Gastroesophageal sphincter (tissue), 4 donors: ENCODE results near the gene INPP5A. TPM values are rescaled to one million over a fixed set of nuclear protein-coding genes. Genes with fewer than 3 reads are reported as not detected.

ENCODE experiments used
- ATAC-seq: fragments of 150-250 bp; one replicate; pipeline ENCODE4 v1.9.1; 2016; ENCODE audit warnings: mild to moderate bottlenecking, moderate library complexity
- H3K27ac ChIP-seq, 4 donors: fragments of 200-600 bp; sonication (generic) in 3 of 4; 1 replicate in 3 of 4; 2 replicates in 1 of 4; pipeline ENCODE4 v1.5.1; 2016 to 2019
- H3K27me3 ChIP-seq: fragments of 200-600 bp; sonication (generic); one replicate; pipeline ENCODE4 v1.5.1; 2019
- H3K36me3 ChIP-seq, 2 donors: fragments of 200-600 bp; sonication (generic); one replicate each; pipeline ENCODE4 v1.5.1; 2019; ENCODE audit warnings: control low read depth in 1 of 2
- H3K4me1 ChIP-seq, 3 donors: fragments of 200-600 bp; sonication (generic); 1 replicate in 2 of 3; 2 replicates in 1 of 3; pipeline ENCODE4 v1.5.1; 2016 to 2019; ENCODE audit warnings: control low read depth in 2 of 3
- H3K4me3 ChIP-seq, 2 donors: fragments of 200-600 bp; sonication (generic); one replicate each; pipeline ENCODE4 v1.5.1; 2019; ENCODE audit warnings: mild to moderate bottlenecking in 1 of 2, moderate library complexity in 1 of 2
- H3K9me3 ChIP-seq, 3 donors: fragments of 200-600 bp; sonication (generic); one replicate each; pipeline ENCODE4 v1.5.1; 2017 to 2019; ENCODE audit warnings: control low read depth in 2 of 3
- CTCF ChIP-seq, 4 experiments: fragments of 200-600 bp in 2 of 4; fragments of 450-650 bp in 2 of 4; sonication (generic) in 1 of 4; IDR thresholded peaks; one replicate each; pipeline ENCODE4 v1.5.1; 2017 to 2019; ENCODE audit warnings: antibody characterized with exemption in 4 of 4, mild to moderate bottlenecking in 2 of 4, moderate library complexity in 2 of 4
- EP300 ChIP-seq: sonication (generic); formaldehyde crosslinking; IDR thresholded peaks from one replicate; pipeline ENCODE4 v1.6.1; 2017; ENCODE audit warnings: antibody characterized with exemption, mild to moderate bottlenecking
- POLR2A ChIP-seq, 2 donors: fragments of 450-650 bp; IDR thresholded peaks; one replicate each; pipeline ENCODE4 v1.6.1; 2017; ENCODE audit warnings: antibody characterized with exemption in 2 of 2, mild to moderate bottlenecking in 2 of 2, moderate library complexity in 1 of 2
- POLR2AphosphoS5 ChIP-seq: sonication (generic); formaldehyde crosslinking; IDR thresholded peaks from one replicate; pipeline ENCODE4 v1.6.1; 2017; ENCODE audit warnings: antibody characterized with exemption
- WGBS, 2 donors: methylation state at CpG; one replicate each; pipeline ENCODE4 v1.1.5; 2018; ENCODE audit warnings: low coverage in 1 of 2; 5-methylcytosine and 5-hydroxymethylcytosine counted together
- total RNA-seq, 4 donors: library from RNA; depleted of rRNA; stranded (reverse); fragments of >200 nt; gene quantifications; one replicate each; pipeline ENCODE4 v1.1.0, GENCODE V29; 2016

Gene INPP5A
- total RNA-seq, 4 donors from 2014 or later: 111 to 288 (median 215) TPM

DNA sequence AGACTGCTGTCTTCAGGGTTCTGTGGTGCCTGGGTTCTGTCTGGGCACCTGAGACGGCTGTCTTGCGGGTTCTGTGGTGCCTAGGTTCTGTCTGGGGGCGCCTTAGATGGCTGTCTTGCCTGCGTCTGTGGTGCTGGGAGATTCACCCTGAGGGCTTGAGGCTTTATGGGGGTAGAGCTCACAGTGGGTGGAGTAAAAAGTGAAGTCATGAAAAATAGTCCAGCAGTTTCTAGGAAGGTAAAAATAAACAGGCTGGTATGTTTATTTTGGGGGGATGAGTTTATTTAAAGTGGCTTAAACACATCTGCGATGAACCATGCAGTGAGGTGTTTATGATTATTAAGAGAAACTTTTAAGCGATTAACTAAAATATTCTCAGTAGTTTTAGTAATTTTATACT, 184.1 kb downstream of the INPP5A start:
- ATAC-seq: no peak
- H3K27ac ChIP-seq: peak overlapping the region in 3 of 4 donors; percentile 56 to 78 (median 78)
- no peak for TF ChIP-seq EP300
- TF ChIP-seq POLR2AphosphoS5: no peak
- TF ChIP-seq POLR2A (IDR thresholded peaks at IDR 0.05): no peak

GRCh38 chr10:132722394-132723329, 185.1 kb downstream of the INPP5A start:
- no peaks in the 10 kb centered on the region for H3K9me3 ChIP-seq
- H3K4me3 ChIP-seq: peak overlapping the region in 1 of 2 donors; percentile 0
- peak overlapping the region in 3 of 4 donors; percentile 56 to 78 (median 78) for H3K27ac ChIP-seq
- peaks cover 0 to 20% (median 2%) of the 10 kb centered on the region in 3 donors for H3K4me1 ChIP-seq
- ATAC-seq: peak; percentile 43
- H3K36me3 ChIP-seq: peaks cover 0 to 35% of the 10 kb centered on the region in 2 donors
- H3K27me3 ChIP-seq: no peaks in the 10 kb centered on the region
- no peak for TF ChIP-seq EP300
- no peak for TF ChIP-seq POLR2A (IDR thresholded peaks at IDR 0.05)
- no peak for TF ChIP-seq POLR2AphosphoS5
- no peak for TF ChIP-seq CTCF (IDR thresholded peaks at IDR 0.05)
- 59 to 76% methylated on average over 7 to 13 of the region's 48 CpGs for WGBS, 2 donors

More for the DNA sequence above, 184.1 kb downstream of the INPP5A start:
- Histone ChIP-seq H3K27me3 (no peaks in the 10 kb centered on the region), H3K9me3 (no peaks in the 10 kb centered on the region), H3K36me3 (peaks cover 0 to 32% of the 10 kb centered on the region in 2 donors), H3K4me1 (peaks cover 0 to 20% (median 2%) of the 10 kb centered on the region in 3 donors), H3K4me3 (no peak overlapping the region)
- 24 to 30% methylated on average over 2 to 4 of the region's 6 CpGs for WGBS, 2 donors

DNA sequence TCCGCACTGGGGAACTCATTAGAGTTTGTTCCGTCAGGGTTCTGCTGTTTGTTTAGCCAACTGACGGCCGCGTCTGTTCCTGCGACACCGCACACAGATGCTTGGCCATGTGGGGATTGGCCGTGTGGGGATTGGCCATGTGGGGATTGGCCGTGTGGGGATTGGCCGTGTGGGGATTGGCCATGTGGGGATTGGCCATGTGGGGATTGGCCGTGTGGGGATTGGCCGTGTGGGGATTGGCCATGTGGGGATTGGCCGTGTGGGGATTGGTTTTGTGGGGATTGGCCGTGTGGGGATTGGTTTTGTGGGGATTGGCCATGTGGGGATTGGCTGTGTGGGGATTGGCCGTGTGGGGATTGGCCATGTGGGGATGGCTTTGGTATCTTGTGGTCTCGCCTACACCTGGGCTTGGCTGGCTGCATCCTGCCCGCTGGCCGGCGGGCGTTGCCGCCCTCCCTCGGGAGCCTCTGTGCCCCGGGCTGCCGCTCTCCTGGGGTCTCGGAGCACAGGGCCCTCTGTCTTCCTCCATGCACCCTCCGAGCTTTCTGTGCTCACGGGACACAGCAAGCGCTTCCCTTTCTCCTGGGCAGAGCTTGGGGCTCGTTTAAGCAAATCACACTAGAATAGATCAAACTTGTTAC, 185.9 kb downstream of the INPP5A start:
- Histone ChIP-seq H3K9me3 (no peaks in the 10 kb centered on the region), H3K27me3 (no peaks in the 10 kb centered on the region), H3K4me1 (peaks cover 0 to 20% (median 2%) of the 10 kb centered on the region in 3 donors), H3K4me3 (no peak overlapping the region), H3K36me3 (peaks cover 0 to 43% of the 10 kb centered on the region in 2 donors), H3K27ac (peak overlapping the region in 2 of 4 donors; percentile 56 to 78)
- 59 to 78% methylated on average over 4 to 7 of the region's 29 CpGs for WGBS, 2 donors
- TF ChIP-seq EP300 (no peak), POLR2A (IDR thresholded peaks at IDR 0.05) (no peak), POLR2AphosphoS5 (no peak), CTCF (IDR thresholded peaks at IDR 0.05) (no peak)
- ATAC-seq: no peak

- WGBS, 2 donors: 78% methylated on average over 5 of the region's 9 CpGs; no CpG with 5 or more reads in 1 of the 2 donors
- no peak for ATAC-seq
- Histone ChIP-seq H3K9me3 (no peaks in the 10 kb centered on the region), H3K4me3 (no peak overlapping the region), H3K4me1 (peaks cover 0 to 20% (median 2%) of the 10 kb centered on the region in 3 donors), H3K27ac (no peak overlapping the region), H3K36me3 (peaks cover 0 to 53% of the 10 kb centered on the region in 2 donors), H3K27me3 (no peaks in the 10 kb centered on the region)
- TF ChIP-seq POLR2AphosphoS5: no peak
- TF ChIP-seq POLR2A (IDR thresholded peaks at IDR 0.05): no peak
- no peak for TF ChIP-seq EP300
- TF ChIP-seq CTCF (IDR thresholded peaks at IDR 0.05): no peak
These were observed 186.9 kb downstream of the INPP5A start for GRCh38 chr10:132724446-132724845.

DNA sequence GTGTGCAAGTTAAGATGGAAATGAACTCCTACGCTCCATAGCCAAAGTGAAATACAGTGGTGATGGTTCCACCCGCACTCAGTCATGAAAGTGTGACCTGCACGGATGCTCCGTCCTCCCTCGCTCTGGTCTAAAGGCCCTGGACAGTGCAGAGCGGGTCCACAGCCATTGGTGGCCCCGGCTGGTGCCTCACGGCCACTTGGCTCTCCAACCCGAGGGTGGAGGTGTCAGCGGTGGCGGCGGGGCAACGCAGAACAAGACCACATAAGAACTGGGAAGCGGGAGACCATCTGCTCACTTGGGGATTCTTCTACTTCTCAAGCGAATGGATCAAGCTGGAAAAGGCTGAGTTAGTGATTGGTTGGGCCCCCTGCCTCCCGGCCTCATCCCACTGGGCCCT, 187.6 kb downstream of the INPP5A start:
- no peak overlapping the region for H3K27ac ChIP-seq
- H3K4me3 ChIP-seq: no peak overlapping the region
- H3K27me3 ChIP-seq: no peaks in the 10 kb centered on the region
- no peak for ATAC-seq
- 91% methylated on average over 8 of the region's 16 CpGs; no CpG with 5 or more reads in 1 of the 2 donors for WGBS, 2 donors
- no peaks in the 10 kb centered on the region for H3K9me3 ChIP-seq
- peaks cover 0 to 60% of the 10 kb centered on the region in 2 donors for H3K36me3 ChIP-seq
- no peak for TF ChIP-seq CTCF (IDR thresholded peaks at IDR 0.05)
- no peak for TF ChIP-seq POLR2AphosphoS5
- TF ChIP-seq POLR2A (IDR thresholded peaks at IDR 0.05): no peak
- no peak for TF ChIP-seq EP300
- H3K4me1 ChIP-seq: peaks cover 0 to 20% (median 2%) of the 10 kb centered on the region in 3 donors
